ENCODE data around the gene SLC33A1. TPM values are rescaled to one million over a fixed set of nuclear protein-coding genes. Genes with fewer than 3 reads are reported as not detected.
"Not testable (repeated sequence)": the region's sequence is repeated elsewhere in the genome, so short reads cannot be mapped to it uniquely, and the experiment has no call there.

Gene SLC33A1
- total RNA-seq, 2 donors from 2014 or later: 24.6 to 24.8 TPM

- Mint-ChIP-seq H3K4me3 (no peak overlapping the region), H3K4me1 (no peaks in the 10 kb centered on the region), H3K36me3 (ENCODE audit: low read depth) (peaks cover 17% of the 10 kb centered on the region), H3K9me3 (no peaks in the 10 kb centered on the region), H3K27ac (no peak overlapping the region), H3K27me3 (ENCODE audit: insufficient read depth) (no peaks in the 10 kb centered on the region)
- 85 to 91% methylated on average over 5 to 9 of the region's 9 CpGs for WGBS, 2 experiments (ENCODE audit: insufficient coverage in 1 of 2, insufficient read length in 1 of 2)
- Histone ChIP-seq H3K4me1 (ENCODE audit: control insufficient read depth, insufficient read depth, low read length) (no peaks in the 10 kb centered on the region), H3K9me3 (ENCODE audit: control insufficient read depth, low read length) (no peaks in the 10 kb centered on the region), H3K27ac (ENCODE audit: low read depth, low read length) (no peak overlapping the region), H3K9ac (ENCODE audit: extremely low read depth, low read length, poor library complexity, severe bottlenecking) (no peak overlapping the region), H3K27me3 (ENCODE audit: control insufficient read depth, insufficient read depth, low read length, poor library complexity, severe bottlenecking) (no peaks in the 10 kb centered on the region), H3K4me3 (ENCODE audit: low read length) (no peak overlapping the region), H3K36me3 (ENCODE audit: control insufficient read depth, insufficient read depth, low read length) (peaks cover 37% of the 10 kb centered on the region)
- no peak for TF ChIP-seq CTCF (conservative IDR thresholded peaks at IDR 0.05)
- DNase-seq: no peak
These were observed 18.7 kb downstream of the SLC33A1 start for GRCh38 chr3:155835341-155836071.

GRCh38 chr3:155828490-155829098 is 25.6 kb downstream of the SLC33A1 start:
- 95% methylated on average over 10 to 13 of the region's 13 CpGs for WGBS, 2 experiments (ENCODE audit: insufficient coverage in 1 of 2, insufficient read length in 1 of 2)
- H3K4me3 Mint-ChIP-seq; DNase-seq; H3K9ac ChIP-seq (ENCODE audit: extremely low read depth, low read length, poor library complexity, severe bottlenecking); H3K27me3 ChIP-seq (ENCODE audit: control insufficient read depth, insufficient read depth, low read length, poor library complexity, severe bottlenecking); H3K9me3 ChIP-seq (ENCODE audit: control insufficient read depth, low read length); H3K27ac ChIP-seq (ENCODE audit: low read depth, low read length); H3K27ac Mint-ChIP-seq; H3K4me1 ChIP-seq (ENCODE audit: control insufficient read depth, insufficient read depth, low read length); H3K9me3 Mint-ChIP-seq; H3K4me1 Mint-ChIP-seq; H3K4me3 ChIP-seq (ENCODE audit: low read length); H3K27me3 Mint-ChIP-seq (ENCODE audit: insufficient read depth): not testable (repeated sequence)
- peaks cover 50% of the 10 kb centered on the region for H3K36me3 ChIP-seq (ENCODE audit: control insufficient read depth, insufficient read depth, low read length)
- H3K36me3 Mint-ChIP-seq (ENCODE audit: low read depth): peaks cover 17% of the 10 kb centered on the region

- H3K27ac Mint-ChIP-seq: no peak overlapping the region
- no peak for DNase-seq
- Histone ChIP-seq H3K27me3 (ENCODE audit: control insufficient read depth, insufficient read depth, low read length, poor library complexity, severe bottlenecking) (peaks cover 24% of the 10 kb centered on the region), H3K36me3 (ENCODE audit: control insufficient read depth, insufficient read depth, low read length) (no peaks in the 10 kb centered on the region), H3K4me1 (ENCODE audit: control insufficient read depth, insufficient read depth, low read length) (no peaks in the 10 kb centered on the region), H3K9ac (ENCODE audit: extremely low read depth, low read length, poor library complexity, severe bottlenecking) (no peak overlapping the region), H3K27ac (ENCODE audit: low read depth, low read length) (no peak overlapping the region), H3K4me3 (ENCODE audit: low read length) (no peak overlapping the region), H3K9me3 (ENCODE audit: control insufficient read depth, low read length) (peaks cover 7% of the 10 kb centered on the region)
- H3K4me3 Mint-ChIP-seq: no peak overlapping the region
- H3K27me3 Mint-ChIP-seq (ENCODE audit: insufficient read depth): peaks cover 15% of the 10 kb centered on the region
- no peak for TF ChIP-seq CTCF (conservative IDR thresholded peaks at IDR 0.05)
- H3K4me1 Mint-ChIP-seq: peaks cover 8% of the 10 kb centered on the region
- peaks cover 4% of the 10 kb centered on the region for H3K36me3 Mint-ChIP-seq (ENCODE audit: low read depth)
- H3K9me3 Mint-ChIP-seq: peaks cover 11% of the 10 kb centered on the region
These were observed 39.1 kb downstream of the SLC33A1 start for GRCh38 chr3:155815030-155815545.

DNA sequence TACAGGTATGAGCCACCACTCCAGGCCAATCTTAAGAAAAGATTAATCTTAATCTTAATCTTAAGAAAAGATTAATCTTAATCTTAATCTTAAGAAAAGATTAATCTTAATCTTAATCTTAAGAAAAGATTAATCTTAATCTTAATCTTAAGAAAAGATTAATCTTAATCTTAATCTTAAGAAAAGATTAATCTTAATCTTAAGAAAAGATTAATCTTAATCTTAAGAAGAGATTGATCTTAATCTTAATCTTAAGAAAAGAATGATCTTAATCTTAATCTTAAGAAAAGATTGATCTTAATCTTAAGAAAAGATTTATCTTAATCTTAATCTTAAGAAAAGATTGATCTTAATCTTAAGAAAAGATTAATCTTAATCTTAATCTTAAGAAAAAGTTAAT is 41.0 kb downstream of the SLC33A1 start:
- not testable (repeated sequence) for H3K27ac Mint-ChIP-seq; H3K4me3 ChIP-seq (ENCODE audit: low read length); H3K4me1 ChIP-seq (ENCODE audit: control insufficient read depth, insufficient read depth, low read length); H3K4me3 Mint-ChIP-seq; H3K9me3 ChIP-seq (ENCODE audit: control insufficient read depth, low read length); H3K9ac ChIP-seq (ENCODE audit: extremely low read depth, low read length, poor library complexity, severe bottlenecking); DNase-seq; H3K27ac ChIP-seq (ENCODE audit: low read depth, low read length); H3K36me3 Mint-ChIP-seq (ENCODE audit: low read depth); H3K36me3 ChIP-seq (ENCODE audit: control insufficient read depth, insufficient read depth, low read length)
- peaks cover 41% of the 10 kb centered on the region for H3K27me3 ChIP-seq (ENCODE audit: control insufficient read depth, insufficient read depth, low read length, poor library complexity, severe bottlenecking)
- Mint-ChIP-seq H3K9me3 (peaks cover 11% of the 10 kb centered on the region), H3K4me1 (peaks cover 13% of the 10 kb centered on the region), H3K27me3 (ENCODE audit: insufficient read depth) (peaks cover 25% of the 10 kb centered on the region)
